A549 (cell line): Measurements from ENCODE around the gene OTOP1. TPM values are rescaled to one million over a fixed set of nuclear protein-coding genes. Genes with fewer than 3 reads are reported as not detected.
"Not testable (repeated sequence)": the region's sequence is repeated elsewhere in the genome, so short reads cannot be mapped to it uniquely, and the experiment has no call there.

Experiments used
- ATAC-seq, 2 experiments: fragments of 200-7000 bp in 1 of 2; fragments of >200 bp in 1 of 2; cut with Nextera tagmentation in 1 of 2; cut with Tn5 transposase in 1 of 2; 3 replicates each; pipeline versions ENCODE4 v1.8.0 to v1.9.1; 2018 to 2020; ENCODE audit warnings: mild to moderate bottlenecking in 1 of 2, moderate library complexity in 1 of 2
- CTCF ChIA-PET: fragments of 300-600 bp; sonication (Branson Sonifier 250); formaldehyde crosslinking; extraction: SDS; loops from one replicate; lab custom pipeline; 2021; ENCODE audit warnings: antibody characterized with exemption, inconsistent platforms; lab: Yijun Ruan, JAX
- POLR2A ChIA-PET: fragments of 350-600 bp; formaldehyde crosslinking; extraction: SDS; loops from one replicate; lab custom pipeline; 2021; ENCODE audit warnings: antibody characterized with exemption, inconsistent platforms; lab: Yijun Ruan, JAX
- DNase-seq, 2 experiments: peaks; one replicate each; pipeline versions ENCODE4 v3.0.0 to v3.0.0-alpha.2; 2011 to 2016; ENCODE audit warnings: low read depth in 1 of 2, low spot score in 1 of 2
- FAIRE-seq: peaks from 2 replicates; lab custom pipeline; 2011; peaks lifted over from hg19 to GRCh38; lab: Jason Lieb, UNC
- H3K27ac ChIP-seq, 2 experiments: fragments of >200 bp; sonication (Bioruptor Twin); formaldehyde crosslinking; 3 replicates each; pipeline ENCODE4 v1.5.1; 2016 to 2017
- H3K4me1 ChIP-seq: fragments of >200 bp; sonication (Bioruptor Twin); formaldehyde crosslinking; 3 replicates; pipeline ENCODE4 v1.6.1; 2016
- H3K4me2 ChIP-seq: fragments of >200 bp; sonication (Bioruptor Twin); formaldehyde crosslinking; 3 replicates; pipeline ENCODE4 v1.6.1; 2016
- H3K4me3 ChIP-seq: fragments of >200 bp; sonication (Bioruptor Twin); formaldehyde crosslinking; 3 replicates; pipeline ENCODE4 v1.5.1; 2016
- H3K9me3 ChIP-seq: fragments of >200 bp; sonication (Bioruptor Twin); formaldehyde crosslinking; 3 replicates; pipeline ENCODE4 v1.6.1; 2016
- FOSL2 ChIP-seq, 2 experiments: fragments of 450-650 bp in 1 of 2; fragments of >200 bp in 1 of 2; sonication (Bioruptor Twin) in 1 of 2; formaldehyde crosslinking; IDR thresholded peaks; 2 replicates each; pipeline versions ENCODE4 v1.5.0 to v1.6.1; 2016 to 2020; ENCODE audit warnings: mild to moderate bottlenecking in 1 of 2, moderate library complexity in 1 of 2
- FOXS1 ChIP-seq: fragments of 250-450 bp; sonication (Bioruptor Pico); IDR thresholded peaks from 2 replicates; pipeline ENCODE4 v1.5.0; 2020; ENCODE audit warnings: mild to moderate bottlenecking, moderate library complexity
- HEYL ChIP-seq: fragments of 250-450 bp; sonication (Bioruptor Pico); IDR thresholded peaks from 2 replicates; pipeline ENCODE4 v1.8.0; 2021; ENCODE audit warnings: mild to moderate bottlenecking, moderate library complexity
- HOXB13 ChIP-seq: fragments of 250-450 bp; sonication (Bioruptor Pico); IDR thresholded peaks from 2 replicates; pipeline ENCODE4 v1.5.0; 2020; ENCODE audit warnings: low read depth, mild to moderate bottlenecking, moderate library complexity
- KDM1A ChIP-seq: fragments of 200-600 bp; sonication (generic); IDR thresholded peaks from 2 replicates; pipeline ENCODE4 v1.6.1; 2016; ENCODE audit warnings: low read depth, mild to moderate bottlenecking
- KDM5A ChIP-seq: fragments of 200-600 bp; sonication (generic); IDR thresholded peaks from 2 replicates; pipeline ENCODE4 v1.6.1; 2016; ENCODE audit warnings: antibody characterized with exemption, mild to moderate bottlenecking
- PHF8 ChIP-seq: fragments of 200-600 bp; sonication (generic); IDR thresholded peaks from 2 replicates; pipeline ENCODE4 v1.6.1; 2016; ENCODE audit warnings: low read depth, mild to moderate bottlenecking, antibody characterized with exemption, moderate library complexity, borderline replicate concordance
- POLR2A ChIP-seq: IDR thresholded peaks from 2 replicates; pipeline ENCODE4 v1.6.1; 2012; ENCODE audit warnings: mild to moderate bottlenecking, low read length
- RAD21 ChIP-seq, 2 experiments: fragments of >200 bp in 1 of 2; sonication (Bioruptor Twin) in 1 of 2; formaldehyde crosslinking in 1 of 2; IDR thresholded peaks in 1 of 2; conservative IDR thresholded peaks in 1 of 2; 2 replicates in 1 of 2; 3 replicates in 1 of 2; pipeline ENCODE4 v1.6.1; 2012 to 2018; ENCODE audit warnings: inconsistent platforms in 1 of 2
- RCOR1 ChIP-seq: fragments of 150-350 bp; IDR thresholded peaks from 2 replicates; pipeline ENCODE4 v1.6.1; 2014; ENCODE audit warnings: antibody characterized with exemption, low read length, low read depth
- RFX5 ChIP-seq: fragments of 450-650 bp; IDR thresholded peaks from 2 replicates; pipeline ENCODE4 v1.7.1; 2014; ENCODE audit warnings: antibody characterized with exemption, mild to moderate bottlenecking, moderate library complexity
- SREBF2 ChIP-seq: fragments of 450-650 bp; IDR thresholded peaks from 2 replicates; pipeline ENCODE4 v1.6.1; 2014; ENCODE audit warnings: mild to moderate bottlenecking, moderate library complexity
- ZC3H11A ChIP-seq: fragments of 450-650 bp; IDR thresholded peaks from 2 replicates; pipeline ENCODE4 v1.6.1; 2014; ENCODE audit warnings: antibody characterized with exemption, mild to moderate bottlenecking
- WGBS: methylation state at CpG from one replicate; pipeline ENCODE4 v1.1.6; 2017; ENCODE audit errors: missing lambda C conversion rate; 5-methylcytosine and 5-hydroxymethylcytosine counted together
- polyA plus RNA-seq, 4 experiments: library from polyadenylated mRNA; depleted of rRNA in 3 of 4; stranded (reverse); fragments of >200 nt; fragmentation: RNase III in 1 of 4; extraction: RNeasy Plus Mini Kit Qiagen cat#74134 plus additional on column Dnase treatment in 1 of 4; gene quantifications; 2 replicates in 3 of 4; 3 replicates in 1 of 4; pipeline ENCODE4 v1.2.3, GENCODE V29; 2011 to 2017
- TF ChIP-seq, protein P1 (sequence below): fragments of >200 bp; sonication (Bioruptor Twin); formaldehyde crosslinking; IDR thresholded peaks from 3 replicates; pipeline ENCODE4 v1.5.1; 2016

OTOP1 gene
- polyA plus RNA-seq, 2 of the 4 experiments (the other 2 are of a cell fraction) = not detected

DNA sequence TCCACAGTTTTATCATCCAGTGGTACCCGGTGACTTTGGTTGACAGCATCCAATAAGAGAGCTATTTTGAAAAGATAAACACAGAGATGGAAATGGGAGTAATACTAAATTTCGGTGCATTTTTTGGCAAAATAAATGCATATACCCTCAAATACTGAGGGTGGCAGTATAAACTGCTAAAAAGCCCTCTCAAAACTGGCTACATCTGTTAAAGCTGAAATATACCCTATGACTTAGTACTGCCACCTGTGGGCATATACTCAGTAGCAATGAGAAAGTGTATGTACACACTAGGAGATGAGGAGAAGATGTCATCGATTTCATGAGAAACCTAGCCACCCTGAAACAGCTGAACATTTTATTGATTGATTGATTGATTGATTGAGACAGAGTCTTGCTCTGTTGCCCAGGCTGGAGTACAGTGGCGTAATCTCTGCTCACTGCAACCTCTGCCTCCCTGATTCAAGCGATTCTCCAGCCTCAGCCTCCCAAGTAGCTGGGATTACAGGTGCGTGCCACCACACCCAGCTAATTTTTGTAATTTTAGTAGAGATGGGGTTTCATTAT, 33.5 kb upstream of the OTOP1 start:
- Histone ChIP-seq H3K4me3 (no peak overlapping the region), H3K4me1 (peaks cover 10% of the 10 kb centered on the region; the same call in 2 of the 3 replicates), H3K4me2 (peak overlapping the region; percentile 66), H3K9me3 (no peaks in the 10 kb centered on the region)
- 59% methylated on average over 6 of the region's 6 CpGs for WGBS
- ATAC-seq = peak; percentile 97 to 98
- POLR2A ChIA-PET = interaction anchor here (1.4 kb wide), 1 partner anchor 12 kb away, joined by 5 read pairs; the partner anchor contains the start of gene TMEM128
- TF ChIP-seq, protein P1, sequence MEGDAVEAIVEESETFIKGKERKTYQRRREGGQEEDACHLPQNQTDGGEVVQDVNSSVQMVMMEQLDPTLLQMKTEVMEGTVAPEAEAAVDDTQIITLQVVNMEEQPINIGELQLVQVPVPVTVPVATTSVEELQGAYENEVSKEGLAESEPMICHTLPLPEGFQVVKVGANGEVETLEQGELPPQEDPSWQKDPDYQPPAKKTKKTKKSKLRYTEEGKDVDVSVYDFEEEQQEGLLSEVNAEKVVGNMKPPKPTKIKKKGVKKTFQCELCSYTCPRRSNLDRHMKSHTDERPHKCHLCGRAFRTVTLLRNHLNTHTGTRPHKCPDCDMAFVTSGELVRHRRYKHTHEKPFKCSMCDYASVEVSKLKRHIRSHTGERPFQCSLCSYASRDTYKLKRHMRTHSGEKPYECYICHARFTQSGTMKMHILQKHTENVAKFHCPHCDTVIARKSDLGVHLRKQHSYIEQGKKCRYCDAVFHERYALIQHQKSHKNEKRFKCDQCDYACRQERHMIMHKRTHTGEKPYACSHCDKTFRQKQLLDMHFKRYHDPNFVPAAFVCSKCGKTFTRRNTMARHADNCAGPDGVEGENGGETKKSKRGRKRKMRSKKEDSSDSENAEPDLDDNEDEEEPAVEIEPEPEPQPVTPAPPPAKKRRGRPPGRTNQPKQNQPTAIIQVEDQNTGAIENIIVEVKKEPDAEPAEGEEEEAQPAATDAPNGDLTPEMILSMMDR = peak; percentile 54
- no peak for TF ChIP-seq SREBF2
- peak; percentile 52 to 59 for TF ChIP-seq RAD21 (conservative IDR thresholded peaks at IDR 0.05 in 1 of 2, IDR thresholded peaks at IDR 0.05 in 1 of 2)
- TF ChIP-seq, all 56 proteins: peak for 2
- H3K27ac ChIP-seq = no peak overlapping the region
- CTCF ChIA-PET = interaction anchor here (0.6 to 1.9 kb wide), 17 partner anchors 9 to 313 kb away, joined by 3 to 18 read pairs (median 3); partner anchors contain the start of gene TMEM128
- peak; percentile 72 to 74 for DNase-seq
- FAIRE-seq = no peak

DNA sequence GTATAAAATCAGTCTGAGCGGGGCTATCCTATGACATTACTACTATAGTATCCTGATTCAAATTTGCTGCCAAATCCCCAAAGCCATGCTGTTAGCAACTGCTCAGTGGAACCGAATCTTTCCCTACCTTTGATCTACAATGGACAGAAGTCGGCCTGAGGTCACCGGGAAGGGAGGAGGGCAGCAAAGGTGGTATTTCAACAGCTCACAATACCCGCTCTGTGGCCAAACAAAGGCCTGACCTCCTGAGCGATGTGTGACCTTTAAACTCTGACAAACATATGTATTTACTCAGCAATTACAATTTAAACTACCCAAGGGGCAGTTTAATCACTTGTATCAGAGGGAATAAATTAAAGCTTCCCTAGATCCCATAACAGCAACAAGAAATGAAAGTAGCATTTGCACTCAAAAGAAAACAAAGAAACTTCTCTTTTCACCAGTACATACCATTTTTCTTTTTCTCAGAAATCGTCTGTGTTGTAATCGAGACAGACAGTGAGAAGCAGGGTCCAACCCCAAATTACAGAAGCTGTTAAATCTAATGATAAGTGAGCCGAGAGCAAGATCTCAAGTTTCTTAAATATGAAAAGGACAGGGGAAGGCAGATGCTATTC, 32.9 kb upstream of the OTOP1 start:
- Histone ChIP-seq H3K4me2 (peak overlapping the region; percentile 66), H3K27ac (no peak overlapping the region), H3K9me3 (no peaks in the 10 kb centered on the region), H3K4me3 (no peak overlapping the region), H3K4me1 (peaks cover 10% of the 10 kb centered on the region; the same call in 2 of the 3 replicates)
- ChIA-PET POLR2A (interaction anchor here (1.4 kb wide), 1 partner anchor 12 kb away, joined by 5 read pairs; the partner anchor contains the start of gene TMEM128), CTCF (interaction anchor here (0.7 to 1.9 kb wide), 17 partner anchors 8 to 314 kb away, joined by 3 to 18 read pairs (median 3); partner anchors contain the start of gene TMEM128)
- no peak for FAIRE-seq
- WGBS = 23% methylated on average over 9 of the region's 9 CpGs
- peak in 1 of 2 experiments; percentile 44; a peak in 2 of 6 replicates for ATAC-seq
- no peak for TF ChIP-seq PHF8
- TF ChIP-seq HOXB13 = no peak
- TF ChIP-seq KDM5A = no peak
- no peak for TF ChIP-seq KDM1A
- no peak for DNase-seq

DNA sequence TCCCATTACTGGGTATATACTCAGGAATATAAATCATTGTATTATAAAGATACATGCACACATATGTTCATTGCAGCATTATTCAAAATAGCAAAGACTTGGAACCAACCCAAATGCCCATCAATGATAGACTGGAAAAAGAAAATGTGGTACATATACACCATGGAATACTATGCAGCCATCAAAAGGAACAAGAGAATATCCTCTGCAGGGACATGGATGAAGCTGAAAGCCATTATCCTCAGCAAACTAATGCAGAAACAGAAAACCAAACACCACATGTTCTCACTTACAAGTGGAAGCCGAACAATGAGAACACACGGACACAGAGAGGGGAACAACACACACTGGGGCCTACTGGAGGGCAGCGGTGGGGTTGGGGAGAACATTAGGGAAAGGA, 31.0 kb upstream of the OTOP1 start:
- ATAC-seq, H3K27ac ChIP-seq, H3K4me2 ChIP-seq, DNase-seq, FAIRE-seq, H3K9me3 ChIP-seq, POLR2A ChIA-PET, H3K4me3 ChIP-seq: not testable (repeated sequence)
- H3K4me1 ChIP-seq = peaks cover 10% of the 10 kb centered on the region; the same call in 2 of the 3 replicates
- 91% methylated on average over 3 of the region's 3 CpGs for WGBS
- CTCF ChIA-PET = interaction anchor here (0.6 kb wide), 1 partner anchor 1456 kb away, joined by 3 read pairs; no protein-coding TSS in a partner anchor

DNA sequence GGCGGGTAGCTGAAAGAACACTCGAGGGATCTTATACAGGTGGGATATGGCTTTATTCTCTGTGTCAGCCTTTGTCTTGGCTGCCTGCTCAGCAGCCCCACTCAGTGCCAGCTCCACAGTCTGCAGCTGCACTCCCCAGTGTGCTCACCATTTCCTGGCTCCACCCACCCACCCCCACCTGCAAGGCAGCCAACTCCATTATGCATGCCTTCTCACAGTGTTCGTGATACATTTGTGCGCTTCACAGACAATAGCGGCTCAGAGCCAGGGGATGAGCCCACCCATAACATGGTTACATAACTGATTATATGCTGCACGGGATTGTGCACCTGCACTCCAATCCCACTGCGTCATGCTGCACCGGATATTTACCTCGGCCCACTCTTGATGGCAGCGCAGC, 30.1 kb upstream of the OTOP1 start:
- Histone ChIP-seq H3K4me3 (no peak overlapping the region), H3K4me2 (no peak overlapping the region), H3K27ac (no peak overlapping the region), H3K4me1 (peaks cover 10% of the 10 kb centered on the region; the same call in 2 of the 3 replicates), H3K9me3 (no peaks in the 10 kb centered on the region)
- ATAC-seq (no peak), FAIRE-seq (no peak), DNase-seq (no peak)
- ChIA-PET CTCF (interaction anchor here (1.2 kb wide), 1 partner anchor 79 kb away, joined by 6 read pairs; no protein-coding TSS in a partner anchor), POLR2A (no interaction called here)
- 69% methylated on average over 9 of the region's 10 CpGs for WGBS
- no peak for TF ChIP-seq RFX5
- TF ChIP-seq PHF8 = no peak

DNA sequence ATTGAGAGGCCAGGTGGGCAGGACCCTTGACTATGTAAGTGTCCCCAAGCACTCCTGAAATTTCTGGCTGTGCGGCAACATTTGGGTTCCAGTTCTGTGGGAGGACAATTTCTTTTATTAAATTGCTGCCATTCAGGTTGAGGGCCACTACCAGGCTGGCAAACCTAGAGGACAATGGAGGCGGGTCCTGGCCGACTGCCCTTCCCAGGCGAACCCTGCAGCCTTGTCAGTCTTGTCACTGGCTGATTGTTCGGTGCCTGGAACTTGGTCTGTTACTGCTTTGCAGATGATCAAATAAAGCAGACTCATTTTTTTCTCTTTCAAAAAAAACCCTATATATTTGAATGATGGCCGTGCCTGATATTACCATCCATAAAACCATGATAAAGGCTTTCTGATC, 27.9 kb upstream of the OTOP1 start:
- Histone ChIP-seq H3K27ac (no peak overlapping the region), H3K4me3 (no peak overlapping the region), H3K4me2 (no peak overlapping the region), H3K4me1 (peaks cover 6% of the 10 kb centered on the region; the same call in 2 of the 3 replicates), H3K9me3 (no peaks in the 10 kb centered on the region)
- ATAC-seq = no peak
- CTCF ChIA-PET = interaction anchor here (0.9 to 1.2 kb wide), 2 partner anchors 12 to 43 kb away, joined by 4 read pairs; no protein-coding TSS in a partner anchor
- FAIRE-seq = no peak
- TF ChIP-seq ZC3H11A (no peak), RCOR1 (no peak), PHF8 (no peak), HOXB13 (no peak), FOXS1 (CRISPR knock-in tag) (no peak), FOSL2 (IDR thresholded peaks at IDR 0.05) (no peak), FOSL2 (CRISPR knock-in tag; IDR thresholded peaks at IDR 0.05) (no peak), HEYL (CRISPR knock-in tag) (no peak), POLR2A (no peak)
- WGBS = 36% methylated on average over 6 of the region's 6 CpGs
- POLR2A ChIA-PET = no interaction called here
- no peak for DNase-seq
